Measurements from ENCODE around the gene WDR75. TPM values are rescaled to one million over a fixed set of nuclear protein-coding genes. Genes with fewer than 3 reads are reported as not detected.

The WDR75 gene
- total and polyA plus RNA-seq, 2 of the 13 experiments (the other 11 are each of a cell fraction or from before 2014, with no cell fraction given), result 63.0 to 74.1 TPM

DNA sequence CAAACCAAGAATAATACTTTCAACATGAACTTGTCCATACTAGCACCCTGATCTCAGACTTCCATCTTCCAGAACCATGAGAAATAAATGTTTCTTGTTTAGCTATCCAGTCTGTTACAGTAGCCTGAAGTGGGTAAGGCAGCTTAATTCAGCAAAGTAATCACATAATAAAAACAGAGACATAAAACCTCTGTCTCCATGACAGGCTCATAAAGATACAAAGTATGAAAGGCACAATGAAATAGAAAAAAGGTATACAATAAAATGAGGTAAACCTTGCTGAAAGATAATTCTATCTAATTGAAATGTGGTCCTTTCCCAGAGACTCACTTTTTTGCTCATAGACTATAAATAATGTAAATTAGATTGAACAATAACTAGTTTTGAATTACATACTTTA lies 46.7 kb upstream of the WDR75 start:
- H3K9ac ChIP-seq (ENCODE audit: insufficient read depth, low read depth, low read length), result no peak overlapping the region
- no peaks in the 10 kb centered on the region for H3K79me2 ChIP-seq (ENCODE audit: insufficient read depth, low read length)
- no peaks in the 10 kb centered on the region for H3K4me1 ChIP-seq (ENCODE audit: insufficient read depth, low read length)
- no peaks in the 10 kb centered on the region for H3K36me3 ChIP-seq (replicated peaks in 1 of 2; ENCODE audit: control insufficient read depth in 1 of 2, insufficient read depth in 2 of 2, low read length in 2 of 2)
- no peak for FAIRE-seq
- ChIA-PET CTCF (ENCODE audit: low intra/inter-chr PET ratio, low total read pairs) (no interaction called here), POLR2A (no interaction called here)
- no peak for ATAC-seq
- no peaks in the 10 kb centered on the region for H4K20me1 ChIP-seq (ENCODE audit: insufficient read depth, low read length)
- TF ChIP-seq RAD51 (IDR thresholded peaks at IDR 0.05; ENCODE audit: borderline replicate concordance) (no peak), ZSCAN22 (CRISPR knock-in tag; IDR thresholded peaks at IDR 0.05) (no peak), TBP (CRISPR knock-in tag; IDR thresholded peaks at IDR 0.05) (no peak), SIN3B (IDR thresholded peaks at IDR 0.05; ENCODE audit: low read length) (no peak), ATAD3A (CRISPR knock-in tag; IDR thresholded peaks at IDR 0.05) (no peak), MTA1 (CRISPR knock-in tag; IDR thresholded peaks at IDR 0.05; ENCODE audit: borderline replicate concordance) (no peak), ZSCAN30 (CRISPR knock-in tag; IDR thresholded peaks at IDR 0.05) (no peak), ZNF724P (CRISPR knock-in tag; IDR thresholded peaks at IDR 0.05; ENCODE audit: borderline replicate concordance) (no peak), RFX1 (IDR thresholded peaks at IDR 0.05) (no peak), ZSCAN12 (CRISPR knock-in tag; IDR thresholded peaks at IDR 0.05) (no peak), ZNF296 (CRISPR knock-in tag; conservative IDR thresholded peaks at IDR 0.05) (no peak), ZNF326 (CRISPR knock-in tag; IDR thresholded peaks at IDR 0.05; ENCODE audit: borderline replicate concordance) (no peak)
- TF ChIP-seq, protein P1, sequence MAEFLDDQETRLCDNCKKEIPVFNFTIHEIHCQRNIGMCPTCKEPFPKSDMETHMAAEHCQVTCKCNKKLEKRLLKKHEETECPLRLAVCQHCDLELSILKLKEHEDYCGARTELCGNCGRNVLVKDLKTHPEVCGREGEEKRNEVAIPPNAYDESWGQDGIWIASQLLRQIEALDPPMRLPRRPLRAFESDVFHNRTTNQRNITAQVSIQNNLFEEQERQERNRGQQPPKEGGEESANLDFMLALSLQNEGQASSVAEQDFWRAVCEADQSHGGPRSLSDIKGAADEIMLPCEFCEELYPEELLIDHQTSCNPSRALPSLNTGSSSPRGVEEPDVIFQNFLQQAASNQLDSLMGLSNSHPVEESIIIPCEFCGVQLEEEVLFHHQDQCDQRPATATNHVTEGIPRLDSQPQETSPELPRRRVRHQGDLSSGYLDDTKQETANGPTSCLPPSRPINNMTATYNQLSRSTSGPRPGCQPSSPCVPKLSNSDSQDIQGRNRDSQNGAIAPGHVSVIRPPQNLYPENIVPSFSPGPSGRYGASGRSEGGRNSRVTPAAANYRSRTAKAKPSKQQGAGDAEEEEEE (CRISPR knock-in tag; IDR thresholded peaks at IDR 0.05; ENCODE audit: borderline replicate concordance), result no peak
- TF ChIP-seq, protein P2, sequence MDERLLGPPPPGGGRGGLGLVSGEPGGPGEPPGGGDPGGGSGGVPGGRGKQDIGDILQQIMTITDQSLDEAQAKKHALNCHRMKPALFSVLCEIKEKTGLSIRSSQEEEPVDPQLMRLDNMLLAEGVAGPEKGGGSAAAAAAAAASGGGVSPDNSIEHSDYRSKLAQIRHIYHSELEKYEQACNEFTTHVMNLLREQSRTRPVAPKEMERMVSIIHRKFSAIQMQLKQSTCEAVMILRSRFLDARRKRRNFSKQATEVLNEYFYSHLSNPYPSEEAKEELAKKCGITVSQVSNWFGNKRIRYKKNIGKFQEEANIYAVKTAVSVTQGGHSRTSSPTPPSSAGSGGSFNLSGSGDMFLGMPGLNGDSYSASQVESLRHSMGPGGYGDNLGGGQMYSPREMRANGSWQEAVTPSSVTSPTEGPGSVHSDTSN (CRISPR knock-in tag; IDR thresholded peaks at IDR 0.05), result no peak
- TF ChIP-seq, protein P3, sequence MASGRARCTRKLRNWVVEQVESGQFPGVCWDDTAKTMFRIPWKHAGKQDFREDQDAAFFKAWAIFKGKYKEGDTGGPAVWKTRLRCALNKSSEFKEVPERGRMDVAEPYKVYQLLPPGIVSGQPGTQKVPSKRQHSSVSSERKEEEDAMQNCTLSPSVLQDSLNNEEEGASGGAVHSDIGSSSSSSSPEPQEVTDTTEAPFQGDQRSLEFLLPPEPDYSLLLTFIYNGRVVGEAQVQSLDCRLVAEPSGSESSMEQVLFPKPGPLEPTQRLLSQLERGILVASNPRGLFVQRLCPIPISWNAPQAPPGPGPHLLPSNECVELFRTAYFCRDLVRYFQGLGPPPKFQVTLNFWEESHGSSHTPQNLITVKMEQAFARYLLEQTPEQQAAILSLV (CRISPR knock-in tag; IDR thresholded peaks at IDR 0.05; ENCODE audit: borderline replicate concordance), result no peak
- TF ChIP-seq, protein P4, sequence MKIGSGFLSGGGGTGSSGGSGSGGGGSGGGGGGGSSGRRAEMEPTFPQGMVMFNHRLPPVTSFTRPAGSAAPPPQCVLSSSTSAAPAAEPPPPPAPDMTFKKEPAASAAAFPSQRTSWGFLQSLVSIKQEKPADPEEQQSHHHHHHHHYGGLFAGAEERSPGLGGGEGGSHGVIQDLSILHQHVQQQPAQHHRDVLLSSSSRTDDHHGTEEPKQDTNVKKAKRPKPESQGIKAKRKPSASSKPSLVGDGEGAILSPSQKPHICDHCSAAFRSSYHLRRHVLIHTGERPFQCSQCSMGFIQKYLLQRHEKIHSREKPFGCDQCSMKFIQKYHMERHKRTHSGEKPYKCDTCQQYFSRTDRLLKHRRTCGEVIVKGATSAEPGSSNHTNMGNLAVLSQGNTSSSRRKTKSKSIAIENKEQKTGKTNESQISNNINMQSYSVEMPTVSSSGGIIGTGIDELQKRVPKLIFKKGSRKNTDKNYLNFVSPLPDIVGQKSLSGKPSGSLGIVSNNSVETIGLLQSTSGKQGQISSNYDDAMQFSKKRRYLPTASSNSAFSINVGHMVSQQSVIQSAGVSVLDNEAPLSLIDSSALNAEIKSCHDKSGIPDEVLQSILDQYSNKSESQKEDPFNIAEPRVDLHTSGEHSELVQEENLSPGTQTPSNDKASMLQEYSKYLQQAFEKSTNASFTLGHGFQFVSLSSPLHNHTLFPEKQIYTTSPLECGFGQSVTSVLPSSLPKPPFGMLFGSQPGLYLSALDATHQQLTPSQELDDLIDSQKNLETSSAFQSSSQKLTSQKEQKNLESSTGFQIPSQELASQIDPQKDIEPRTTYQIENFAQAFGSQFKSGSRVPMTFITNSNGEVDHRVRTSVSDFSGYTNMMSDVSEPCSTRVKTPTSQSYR (CRISPR knock-in tag; IDR thresholded peaks at IDR 0.05; ENCODE audit: borderline replicate concordance), result no peak
- TF ChIP-seq, protein P5, sequence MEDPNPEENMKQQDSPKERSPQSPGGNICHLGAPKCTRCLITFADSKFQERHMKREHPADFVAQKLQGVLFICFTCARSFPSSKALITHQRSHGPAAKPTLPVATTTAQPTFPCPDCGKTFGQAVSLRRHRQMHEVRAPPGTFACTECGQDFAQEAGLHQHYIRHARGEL (CRISPR knock-in tag; IDR thresholded peaks at IDR 0.05), result no peak
- H2AFZ ChIP-seq (ENCODE audit: low read length), result no peak overlapping the region
- no peaks in the 10 kb centered on the region for H3K9me3 ChIP-seq (ENCODE audit: low read length)
- no peak overlapping the region for H3K4me3 ChIP-seq (replicated peaks in 1 of 3; ENCODE audit: insufficient read depth in 1 of 3, low read depth in 2 of 3, low read length in 3 of 3)
- no peak overlapping the region for H3K27ac ChIP-seq (ENCODE audit: extremely low read length, insufficient read depth, low read length)
- no peak overlapping the region for H3K4me2 ChIP-seq (ENCODE audit: low read depth, low read length)
- in situ Hi-C loops (cut with HindIII; ENCODE audit: extremely low pct_ligation_motif_present, low pct_unique_long_range_greater_than_20kb), result no loop called here
- intact Hi-C loops (cut with micrococcal nuclease; ENCODE audit: unreplicated experiment), result no loop called here
- no peak for DNase-seq (ENCODE audit: low spot score)
- no peaks in the 10 kb centered on the region for H3K27me3 ChIP-seq (ENCODE audit: control insufficient read depth in 1 of 2, insufficient read depth in 2 of 2, low read length in 2 of 2)
- BruUV-seq (replicated peaks), result no TSS peak
